H1 (cell line): ENCODE data around the gene GALR2. TPM values are rescaled to one million over a fixed set of nuclear protein-coding genes. Genes with fewer than 3 reads are reported as not detected.

Source experiments
- CTCF ChIA-PET: fragments of 300-600 bp; sonication (Branson Sonifier 250); formaldehyde crosslinking; loops from one replicate; lab custom pipeline; 2021; ENCODE audit not compliant: partially characterized antibody; lab: Charles Lee
- POLR2A ChIA-PET: fragments of 300-600 bp; sonication (Branson Sonifier 250); formaldehyde crosslinking; loops from one replicate; lab custom pipeline; 2021; ENCODE audit warnings: inconsistent platforms; ENCODE audit not compliant: partially characterized antibody; lab: Charles Lee
- DNase-seq, 2 experiments: peaks; one replicate each; pipeline versions ENCODE4 v3.0.0 to v3.0.0-alpha.2; 2010 to 2022; ENCODE audit warnings: low spot score in 2 of 2, low read depth in 1 of 2, mixed read lengths in 1 of 2
- FAIRE-seq: peaks from 2 replicates; lab custom pipeline; 2011; peaks lifted over from hg19 to GRCh38; lab: Jason Lieb, UNC
- H2AFZ ChIP-seq: 2 replicates; pipeline ENCODE4 v1.8.1; 2012; ENCODE audit warnings: low read length, inconsistent platforms
- H2AK5ac ChIP-seq: 2 replicates; pipeline ENCODE4 v1.6.1; 2013; ENCODE audit warnings: low read depth, low read length
- H2BK120ac ChIP-seq: replicated peaks from 2 replicates; pipeline ENCODE3; 2013; ENCODE audit warnings: low read depth, low read length, inconsistent platforms
- H2BK12ac ChIP-seq: 2 replicates; pipeline ENCODE4 v1.6.1; 2013; ENCODE audit warnings: low read depth, low read length
- H2BK15ac ChIP-seq: 2 replicates; pipeline ENCODE4 v1.6.1; 2013; ENCODE audit warnings: low read length
- H2BK20ac ChIP-seq: 2 replicates; pipeline ENCODE4 v1.6.1; 2013; ENCODE audit warnings: low read length
- H2BK5ac ChIP-seq: 2 replicates; pipeline ENCODE4 v1.6.1; 2013; ENCODE audit warnings: low read depth, low read length
- H3K14ac ChIP-seq: 2 replicates; pipeline ENCODE4 v1.6.1; 2013; ENCODE audit warnings: inconsistent platforms; ENCODE audit not compliant: insufficient read length
- H3K18ac ChIP-seq: 2 replicates; pipeline ENCODE4 v1.6.1; 2013; ENCODE audit warnings: low read length; ENCODE audit errors: extremely low read depth
- H3K23ac ChIP-seq: 2 replicates; pipeline ENCODE4 v1.6.1; 2013; ENCODE audit warnings: inconsistent platforms; ENCODE audit not compliant: insufficient read length
- H3K23me2 ChIP-seq: 2 replicates; pipeline ENCODE4 v1.6.1; 2013; ENCODE audit warnings: low read depth, low read length
- H3K27ac ChIP-seq: 2 replicates; pipeline ENCODE4 v1.6.1; 2011; ENCODE audit warnings: low read depth, low read length, inconsistent platforms
- H3K27me3 ChIP-seq, 4 experiments: replicated peaks in 1 of 4; 1 replicate in 1 of 4; 2 replicates in 3 of 4; pipeline versions ENCODE4 v1.6.1 to v1.8.1; 2011 to 2013; ENCODE audit warnings: low read length in 3 of 4, mild to moderate bottlenecking in 3 of 4, inconsistent platforms in 2 of 4, mixed read lengths in 2 of 4, moderate library complexity in 1 of 4; ENCODE audit not compliant: control insufficient read depth in 3 of 4, insufficient read depth in 3 of 4; ENCODE audit errors: extremely low read depth in 1 of 4
- H3K36me3 ChIP-seq, 4 experiments: 2 replicates each; pipeline versions ENCODE4 v1.6.1 to v1.8.1; 2011 to 2013; ENCODE audit warnings: mild to moderate bottlenecking in 4 of 4, low read length in 3 of 4, moderate library complexity in 2 of 4, control low read depth in 1 of 4, inconsistent platforms in 1 of 4; ENCODE audit not compliant: insufficient read depth in 4 of 4, control insufficient read depth in 2 of 4
- H3K4ac ChIP-seq: replicated peaks from 2 replicates; pipeline ENCODE3; 2013; ENCODE audit warnings: low read length, low read depth, mixed read lengths, inconsistent platforms; ENCODE audit not compliant: insufficient read length
- H3K4me1 ChIP-seq, 4 experiments: replicated peaks in 1 of 4; 1 replicate in 1 of 4; 2 replicates in 3 of 4; pipeline versions ENCODE4 v1.6.1 to v1.8.1; 2011 to 2013; ENCODE audit warnings: low read length in 3 of 4, inconsistent platforms in 2 of 4, mixed read lengths in 1 of 4; ENCODE audit not compliant: insufficient read depth in 4 of 4, control insufficient read depth in 3 of 4
- H3K4me2 ChIP-seq, 2 experiments: 2 replicates each; pipeline versions ENCODE4 v1.6.1 to v1.8.1; 2011 to 2013; ENCODE audit warnings: low read depth in 2 of 2, low read length in 2 of 2, control low read depth in 1 of 2, inconsistent platforms in 1 of 2, mild to moderate bottlenecking in 1 of 2; ENCODE audit not compliant: insufficient read depth in 1 of 2
- H3K4me3 ChIP-seq, 4 experiments: fragments of 200-600, 300-600 bp in 1 of 4; sonication (generic), shearing (Covaris generic), sonication (Bioruptor Twin) in 1 of 4; 2 replicates each; pipeline versions ENCODE4 v1.5.1 to v1.8.1; 2011 to 2016; ENCODE audit warnings: low read length in 4 of 4, low read depth in 3 of 4, control low read depth in 2 of 4, inconsistent platforms in 2 of 4, mild to moderate bottlenecking in 2 of 4, mixed read lengths in 1 of 4, moderate library complexity in 1 of 4; ENCODE audit not compliant: insufficient read depth in 2 of 4; ENCODE audit errors: extremely low read depth in 1 of 4
- H3K56ac ChIP-seq: replicated peaks from 2 replicates; pipeline ENCODE3; 2013; ENCODE audit warnings: low read depth, mild to moderate bottlenecking, mixed read lengths, low read length, inconsistent platforms; ENCODE audit not compliant: insufficient read length
- H3K79me1 ChIP-seq: 2 replicates; pipeline ENCODE4 v1.6.1; 2013; ENCODE audit warnings: low read depth, low read length, control low read depth
- H3K79me2 ChIP-seq, 2 experiments: 2 replicates each; pipeline versions ENCODE4 v1.6.1 to v1.8.1; 2012 to 2013; ENCODE audit warnings: low read length in 2 of 2, mild to moderate bottlenecking in 2 of 2, inconsistent platforms in 1 of 2; ENCODE audit not compliant: insufficient read depth in 2 of 2, control insufficient read depth in 1 of 2
- H3K9ac ChIP-seq, 4 experiments: replicated peaks in 1 of 4; 1 replicate in 1 of 4; 2 replicates in 3 of 4; pipeline versions ENCODE4 v1.6.1 to v1.8.1; 2011 to 2013; ENCODE audit warnings: low read depth in 3 of 4, low read length in 3 of 4, control low read depth in 2 of 4, mild to moderate bottlenecking in 2 of 4, moderate library complexity in 2 of 4, inconsistent platforms in 1 of 4; ENCODE audit errors: extremely low read depth in 1 of 4
- H3K9me3 ChIP-seq, 2 experiments: 2 replicates each; pipeline versions ENCODE4 v1.6.1 to v1.8.1; 2012 to 2013; ENCODE audit warnings: mild to moderate bottlenecking in 2 of 2, moderate library complexity in 2 of 2, control low read depth in 1 of 2, inconsistent platforms in 1 of 2, low read depth in 1 of 2, low read length in 1 of 2, mixed read lengths in 1 of 2; ENCODE audit not compliant: insufficient read depth in 2 of 2
- H4K20me1 ChIP-seq, 2 experiments: replicated peaks in 1 of 2; 2 replicates each; pipeline versions ENCODE3 to v1.8.1; 2011 to 2013; ENCODE audit warnings: inconsistent platforms in 2 of 2, low read length in 2 of 2, mild to moderate bottlenecking in 1 of 2; ENCODE audit not compliant: insufficient read depth in 2 of 2, control insufficient read depth in 1 of 2
- H4K5ac ChIP-seq: 2 replicates; pipeline ENCODE4 v1.6.1; 2013; ENCODE audit warnings: low read length, low read depth, mixed read lengths, inconsistent platforms; ENCODE audit not compliant: insufficient read length
- H4K8ac ChIP-seq: 2 replicates; pipeline ENCODE4 v1.8.0; 2013; ENCODE audit warnings: mild to moderate bottlenecking, moderate library complexity, low read length, inconsistent platforms; ENCODE audit not compliant: insufficient read depth; ENCODE audit errors: extremely low read depth
- H4K91ac ChIP-seq: replicated peaks from 2 replicates; pipeline ENCODE3; 2013; ENCODE audit warnings: low read length, mixed read lengths, inconsistent platforms; ENCODE audit not compliant: insufficient read length
- BCL11A ChIP-seq, 2 experiments: IDR thresholded peaks; one replicate each; pipeline ENCODE4 v1.6.1; 2011; ENCODE audit warnings: low read depth in 2 of 2, low read length in 2 of 2, mild to moderate bottlenecking in 2 of 2
- CREB1 ChIP-seq: IDR thresholded peaks from 2 replicates; pipeline ENCODE4 v1.6.1; 2012; ENCODE audit warnings: inconsistent platforms
- HDAC2 ChIP-seq, 2 experiments: fragments of 300-600 bp in 1 of 2; sonication (generic) in 1 of 2; IDR thresholded peaks; 2 replicates each; pipeline ENCODE4 v1.6.1; 2011 to 2012; ENCODE audit warnings: low read depth in 2 of 2, low read length in 2 of 2, mild to moderate bottlenecking in 2 of 2, moderate library complexity in 2 of 2, borderline replicate concordance in 1 of 2, inconsistent platforms in 1 of 2
- SAP30 ChIP-seq: fragments of 300-600 bp; sonication (generic); IDR thresholded peaks from 2 replicates; pipeline ENCODE4 v1.7.1; 2012; ENCODE audit warnings: low read length, moderate library complexity, mild to moderate bottlenecking, inconsistent platforms; ENCODE audit not compliant: insufficient read depth, insufficient replicate concordance
- SP1 ChIP-seq: IDR thresholded peaks from 2 replicates; pipeline ENCODE4 v1.6.1; 2011; ENCODE audit warnings: low read depth, low read length
- WGBS, 2 experiments: shearing (Covaris generic) in 1 of 2; methylation state at CpG; one replicate each; pipeline versions ENCODE4 v1.1.6 to v1.1.7; 2013 to 2015; ENCODE audit warnings: low lambda C conversion rate in 2 of 2, mixed read lengths in 2 of 2, inconsistent platforms in 1 of 2, low coverage in 1 of 2, missing lambda C conversion rate in 1 of 2; ENCODE audit not compliant: insufficient replicate concordance in 2 of 2, insufficient coverage in 1 of 2, insufficient read length in 1 of 2; ENCODE audit errors: extremely low coverage in 1 of 2, missing lambda C conversion rate in 1 of 2; 5-methylcytosine and 5-hydroxymethylcytosine counted together
- polyA plus RNA-seq, 7 experiments: library from polyadenylated mRNA; depleted of rRNA in 3 of 7; stranded (reverse) in 5 of 7; unstranded in 2 of 7; fragments of >200 nt in 5 of 7; fragments of 200-250 nt in 2 of 7; gene quantifications; 1 replicate in 5 of 7; 2 replicates in 1 of 7; 4 replicates in 1 of 7; pipeline versions ENCODE4 v1.2.1 to v1.2.3, GENCODE V29; 2011 to 2013; ENCODE audit warnings: missing spikeins in 2 of 7, mixed read lengths in 2 of 7
- total RNA-seq: library from RNA; stranded (reverse); fragmentation: NEBNext Ultra II Directional; extraction: Animal tissue kit (Norgen Biotek cat#: 25700); gene quantifications from 2 replicates; pipeline ENCODE4 v1.2.1, GENCODE V29; 2021
- TF ChIP-seq, protein P1 (sequence below): IDR thresholded peaks from 2 replicates; pipeline ENCODE4 v1.6.1; 2012; ENCODE audit warnings: low read length, inconsistent platforms

The GALR2 gene
- total and polyA plus RNA-seq, 2 of the 8 experiments (the other 6 are each of a cell fraction or from before 2014, with no cell fraction given), result 0.86 to 2.2 TPM

DNA sequence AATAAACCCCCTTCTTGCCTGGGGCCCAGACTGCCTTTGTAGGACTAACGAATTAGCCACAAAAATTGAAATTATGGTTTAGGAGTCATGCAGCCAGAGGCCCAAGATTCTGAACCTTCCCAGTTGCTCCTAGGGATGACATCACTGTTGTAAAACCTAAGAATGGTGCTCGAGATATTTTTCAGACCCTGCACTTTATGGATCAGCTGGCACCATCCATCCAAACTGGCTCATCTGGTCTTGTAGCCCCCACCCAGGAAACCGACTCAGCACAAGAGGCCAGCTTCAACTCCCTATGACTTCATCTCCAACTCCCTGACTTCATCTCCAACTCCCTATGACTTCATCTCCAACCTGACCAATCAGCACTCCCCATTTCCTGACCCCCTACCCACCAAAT, 36.5 kb upstream of the GALR2 start:
- POLR2A ChIA-PET, result no interaction called here
- H3K14ac ChIP-seq, result no peak overlapping the region
- no peak overlapping the region for H3K56ac ChIP-seq
- no peak for DNase-seq
- no peak overlapping the region for H3K23ac ChIP-seq
- no peak overlapping the region for H3K18ac ChIP-seq
- no peak overlapping the region for H3K4me3 ChIP-seq
- FAIRE-seq, result no peak
- no peak overlapping the region for H3K4ac ChIP-seq
- no peak overlapping the region for H2AFZ ChIP-seq
- no peaks in the 10 kb centered on the region for H3K79me1 ChIP-seq
- H3K79me2 ChIP-seq, result no peaks in the 10 kb centered on the region
- H2BK120ac ChIP-seq, result no peak overlapping the region
- WGBS, 2 experiments, result 96% methylated on average over 3 of the region's 3 CpGs; no CpG with 5 or more reads in 1 of the 2 experiments
- CTCF ChIA-PET, result interaction anchor here (0.9 to 13.7 kb wide), 3 partner anchors 11 to 30 kb away, joined by 5 to 229 read pairs (median 5); partner anchors contain the start of gene CDK3
- H3K4me2 ChIP-seq, result no peak overlapping the region
- H3K4me1 ChIP-seq, result peaks cover 0 to 20% (median 8%) of the 10 kb centered on the region in 4 experiments; a peak in 6 of 7 replicates
- H3K27ac ChIP-seq, result no peak overlapping the region
- H4K91ac ChIP-seq, result no peak overlapping the region
- H2BK5ac ChIP-seq, result no peak overlapping the region
- no peak overlapping the region for H4K8ac ChIP-seq
- H3K23me2 ChIP-seq, result no peaks in the 10 kb centered on the region
- H3K9ac ChIP-seq, result no peak overlapping the region
- H2AK5ac ChIP-seq, result no peak overlapping the region
- no peaks in the 10 kb centered on the region for H3K27me3 ChIP-seq
- H4K20me1 ChIP-seq, result peaks cover 0 to 5% of the 10 kb centered on the region in 2 experiments
- no peak overlapping the region for H2BK15ac ChIP-seq
- no peak overlapping the region for H4K5ac ChIP-seq
- no peaks in the 10 kb centered on the region for H3K9me3 ChIP-seq
- H3K36me3 ChIP-seq, result peaks cover 17 to 41% (median 31%) of the 10 kb centered on the region in 4 experiments
- H2BK12ac ChIP-seq, result no peak overlapping the region
- H2BK20ac ChIP-seq, result no peak overlapping the region
- TF ChIP-seq BCL11A (IDR thresholded peaks at IDR 0.05; ENCODE audit: low read depth in 2 of 2, low read length in 2 of 2) (no peak), SP1 (no peak), CREB1 (peak; percentile 75; the same call in 1 of the 2 replicates), HDAC2 (IDR thresholded peaks at IDR 0.05; ENCODE audit: borderline replicate concordance in 1 of 2, low read depth in 2 of 2, low read length in 2 of 2) (no peak), SAP30 (no peak)
- TF ChIP-seq, protein P1, sequence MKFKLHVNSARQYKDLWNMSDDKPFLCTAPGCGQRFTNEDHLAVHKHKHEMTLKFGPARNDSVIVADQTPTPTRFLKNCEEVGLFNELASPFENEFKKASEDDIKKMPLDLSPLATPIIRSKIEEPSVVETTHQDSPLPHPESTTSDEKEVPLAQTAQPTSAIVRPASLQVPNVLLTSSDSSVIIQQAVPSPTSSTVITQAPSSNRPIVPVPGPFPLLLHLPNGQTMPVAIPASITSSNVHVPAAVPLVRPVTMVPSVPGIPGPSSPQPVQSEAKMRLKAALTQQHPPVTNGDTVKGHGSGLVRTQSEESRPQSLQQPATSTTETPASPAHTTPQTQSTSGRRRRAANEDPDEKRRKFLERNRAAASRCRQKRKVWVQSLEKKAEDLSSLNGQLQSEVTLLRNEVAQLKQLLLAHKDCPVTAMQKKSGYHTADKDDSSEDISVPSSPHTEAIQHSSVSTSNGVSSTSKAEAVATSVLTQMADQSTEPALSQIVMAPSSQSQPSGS, result no peak
